PC-9 (cell line): Measurements from ENCODE around the gene GALNT9. TPM values are rescaled to one million over a fixed set of nuclear protein-coding genes. Genes with fewer than 3 reads are reported as not detected.

Experiments used
- BruUV-seq: library from RNA; stranded (reverse); fragments of 400-500 nt; replicated peaks from 2 replicates; lab custom pipeline; 2021; lab: Mats Ljungman, UMichigan
- CTCF ChIA-PET: fragments of 300-600 bp; sonication (Branson Sonifier 250); formaldehyde crosslinking; loops from one replicate; lab custom pipeline; 2022; ENCODE audit warnings: antibody characterized with exemption; lab: Charles Lee
- POLR2A ChIA-PET: fragments of 300-600 bp; sonication (Branson Sonifier 250); formaldehyde crosslinking; loops from one replicate; lab custom pipeline; 2022; ENCODE audit warnings: antibody characterized with exemption; ENCODE audit not compliant: unreplicated experiment; lab: Charles Lee
- DNase-seq, 2 experiments: peaks; one replicate each; pipeline versions ENCODE4 v3.0.0 to v3.0.0-alpha.2; 2015 to 2022; ENCODE audit warnings: mixed read lengths in 1 of 2
- H2AFZ ChIP-seq: fragments of 200-600 bp; sonication (generic); 2 replicates; pipeline ENCODE4 v1.8.1; 2017; ENCODE audit warnings: antibody characterized with exemption
- H3F3A ChIP-seq: fragments of 200-600 bp; sonication (generic); 2 replicates; pipeline ENCODE4 v1.8.1; 2017; ENCODE audit warnings: antibody characterized with exemption, mild to moderate bottlenecking, low read depth; ENCODE audit not compliant: insufficient read depth
- H3K27ac ChIP-seq: fragments of 200-600 bp; sonication (generic); 2 replicates; pipeline ENCODE4 v1.6.1; 2016; ENCODE audit warnings: mixed run types
- H3K27me3 ChIP-seq: fragments of 200-600 bp; sonication (generic); 2 replicates; pipeline ENCODE4 v1.6.1; 2016; ENCODE audit warnings: low read depth, mixed run types; ENCODE audit not compliant: insufficient read depth
- H3K36me3 ChIP-seq: fragments of 200-600 bp; sonication (generic); 2 replicates; pipeline ENCODE4 v1.6.1; 2016; ENCODE audit warnings: low read depth, mixed run types
- H3K4me1 ChIP-seq: fragments of 200-600 bp; sonication (generic); replicated peaks from 2 replicates; pipeline ENCODE4 v1.6.1; 2016; ENCODE audit warnings: mixed run types; ENCODE audit not compliant: insufficient read depth
- H3K4me2 ChIP-seq: fragments of 200-600 bp; sonication (generic); 2 replicates; pipeline ENCODE4 v1.6.1; 2017; ENCODE audit warnings: mixed run types
- H3K4me3 ChIP-seq: fragments of 200-600 bp; sonication (generic); 2 replicates; pipeline ENCODE4 v1.6.1; 2016; ENCODE audit warnings: mixed run types
- H3K79me2 ChIP-seq: fragments of 200-600 bp; sonication (generic); 2 replicates; pipeline ENCODE4 v1.6.1; 2017; ENCODE audit warnings: low read depth, mixed run types
- H3K9me2 ChIP-seq: fragments of 200-600 bp; sonication (generic); 2 replicates; pipeline ENCODE4 v1.8.1; 2017; ENCODE audit warnings: mild to moderate bottlenecking; ENCODE audit not compliant: insufficient read depth
- H3K9me3 ChIP-seq: fragments of 200-600 bp; sonication (generic); 2 replicates; pipeline ENCODE4 v1.8.1; 2016; ENCODE audit warnings: low read depth; ENCODE audit not compliant: insufficient read depth
- H4K20me1 ChIP-seq: fragments of 200-600 bp; sonication (generic); 2 replicates; pipeline ENCODE4 v1.8.1; 2017; ENCODE audit not compliant: insufficient read depth
- EZH2 ChIP-seq: fragments of 200-600 bp; sonication (generic); IDR thresholded peaks from 2 replicates; pipeline ENCODE4 v1.8.0; 2017; ENCODE audit warnings: antibody characterized with exemption, low read depth
- intact Hi-C: fragments of 100-400 bp; cut with micrococcal nuclease; formaldehyde crosslinking; loops from one replicate; pipeline ENCODE4 v1.10.0; 2022; ENCODE audit not compliant: unreplicated experiment
- total RNA-seq: library from RNA; stranded (reverse); gene quantifications from 2 replicates; pipeline ENCODE4 v1.2.3, GENCODE V29; 2021
- TF ChIP-seq, protein P1 (sequence below): fragments of 200-600 bp; sonication (generic); conservative IDR thresholded peaks from 2 replicates; pipeline ENCODE4 v1.6.1; 2017; ENCODE audit warnings: mixed run types, antibody characterized with exemption, mild to moderate bottlenecking, moderate library complexity

The GALNT9 gene
- total RNA-seq, 1 experiment from 2014 or later, result 11.2 TPM

DNA sequence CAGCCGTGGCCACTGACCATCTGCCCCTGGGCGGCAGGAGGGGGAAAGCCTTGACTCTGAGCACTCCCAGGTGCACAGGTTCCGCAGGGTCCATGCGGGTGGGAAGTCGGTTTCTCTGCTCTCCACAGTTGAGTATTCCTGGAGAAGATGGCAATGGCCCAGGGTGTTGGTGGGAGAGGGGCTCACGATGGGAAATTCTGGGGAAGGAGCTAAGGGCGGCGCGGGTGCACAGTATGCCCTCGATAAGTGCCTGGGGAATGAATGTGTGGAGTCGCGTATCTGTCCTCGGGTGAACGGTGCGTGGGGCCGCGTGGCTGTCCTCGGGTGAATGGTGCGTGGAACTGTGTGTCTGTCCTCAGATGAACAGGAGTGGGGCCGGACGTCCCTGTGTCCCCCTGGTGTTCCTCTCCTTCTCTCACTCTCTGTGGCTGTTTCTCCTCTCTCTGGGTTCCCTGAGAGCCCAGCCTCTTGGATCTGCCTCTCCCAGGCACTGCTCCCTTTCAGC is 147.1 kb downstream of the GALNT9 start:
- ChIA-PET CTCF (no interaction called here), POLR2A (no interaction called here)
- no peak overlapping the region for H2AFZ ChIP-seq
- no peaks in the 10 kb centered on the region for H3K9me3 ChIP-seq
- no peaks in the 10 kb centered on the region for H3K9me2 ChIP-seq
- H3K79me2 ChIP-seq, result no peaks in the 10 kb centered on the region
- intact Hi-C loops, result no loop called here
- 0 out of 2 replicates have a peak, but pooled peaks cover 4% of the 10 kb centered on the region for H3F3A ChIP-seq
- no peak overlapping the region for H3K4me2 ChIP-seq
- H3K27ac ChIP-seq, result no peak overlapping the region
- no peak overlapping the region for H3K4me3 ChIP-seq
- BruUV-seq, result no TSS peak
- H3K27me3 ChIP-seq, result peaks cover 91% of the 10 kb centered on the region
- H3K36me3 ChIP-seq, result no peaks in the 10 kb centered on the region
- TF ChIP-seq, protein P1, sequence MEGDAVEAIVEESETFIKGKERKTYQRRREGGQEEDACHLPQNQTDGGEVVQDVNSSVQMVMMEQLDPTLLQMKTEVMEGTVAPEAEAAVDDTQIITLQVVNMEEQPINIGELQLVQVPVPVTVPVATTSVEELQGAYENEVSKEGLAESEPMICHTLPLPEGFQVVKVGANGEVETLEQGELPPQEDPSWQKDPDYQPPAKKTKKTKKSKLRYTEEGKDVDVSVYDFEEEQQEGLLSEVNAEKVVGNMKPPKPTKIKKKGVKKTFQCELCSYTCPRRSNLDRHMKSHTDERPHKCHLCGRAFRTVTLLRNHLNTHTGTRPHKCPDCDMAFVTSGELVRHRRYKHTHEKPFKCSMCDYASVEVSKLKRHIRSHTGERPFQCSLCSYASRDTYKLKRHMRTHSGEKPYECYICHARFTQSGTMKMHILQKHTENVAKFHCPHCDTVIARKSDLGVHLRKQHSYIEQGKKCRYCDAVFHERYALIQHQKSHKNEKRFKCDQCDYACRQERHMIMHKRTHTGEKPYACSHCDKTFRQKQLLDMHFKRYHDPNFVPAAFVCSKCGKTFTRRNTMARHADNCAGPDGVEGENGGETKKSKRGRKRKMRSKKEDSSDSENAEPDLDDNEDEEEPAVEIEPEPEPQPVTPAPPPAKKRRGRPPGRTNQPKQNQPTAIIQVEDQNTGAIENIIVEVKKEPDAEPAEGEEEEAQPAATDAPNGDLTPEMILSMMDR, result no peak
- TF ChIP-seq EZH2, result no peak
- H4K20me1 ChIP-seq, result peaks cover 3% of the 10 kb centered on the region; the same call in 1 of the 2 replicates
- no peaks in the 10 kb centered on the region for H3K4me1 ChIP-seq
- no peak for DNase-seq

DNA sequence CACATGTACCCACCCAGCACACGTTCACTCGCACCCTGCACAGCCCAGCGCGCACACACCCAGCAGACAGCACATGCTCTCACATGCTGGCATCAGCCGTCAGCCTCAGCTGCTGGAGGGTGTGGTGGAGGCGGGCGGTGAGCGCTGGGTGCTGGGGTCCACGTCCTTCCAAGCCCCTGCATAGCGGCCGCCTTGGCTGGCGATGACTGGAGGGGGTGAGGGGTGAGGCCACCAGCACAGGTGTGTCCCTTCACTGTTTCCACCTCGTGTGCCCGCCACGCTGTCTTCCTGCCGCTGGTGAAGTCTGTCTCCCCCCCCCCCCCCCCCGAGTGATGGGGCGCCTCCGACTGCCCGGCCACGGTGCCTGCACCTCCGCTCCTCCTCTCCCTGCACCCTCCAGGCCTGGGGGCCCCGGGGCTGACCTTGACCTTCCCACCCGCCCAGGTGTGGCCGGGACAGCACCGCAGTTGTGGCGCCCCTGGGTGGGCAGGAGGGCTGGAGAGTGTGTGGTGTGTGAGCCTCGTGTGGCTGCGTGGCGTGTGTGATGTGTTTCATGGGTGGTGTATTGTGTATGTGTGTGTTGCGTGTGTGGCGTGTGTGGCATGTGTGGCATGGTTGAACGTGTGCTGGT is 147.7 kb downstream of the GALNT9 start:
- intact Hi-C loops, result no loop called here
- Histone ChIP-seq H3K9me3 (no peaks in the 10 kb centered on the region), H3F3A (0 out of 2 replicates have a peak, but pooled peaks cover 4% of the 10 kb centered on the region), H3K4me2 (no peak overlapping the region), H2AFZ (no peak overlapping the region), H4K20me1 (peaks cover 3% of the 10 kb centered on the region; the same call in 1 of the 2 replicates), H3K27me3 (peaks cover 91% of the 10 kb centered on the region), H3K4me1 (no peaks in the 10 kb centered on the region), H3K4me3 (no peak overlapping the region), H3K36me3 (no peaks in the 10 kb centered on the region), H3K79me2 (no peaks in the 10 kb centered on the region), H3K27ac (no peak overlapping the region), H3K9me2 (no peaks in the 10 kb centered on the region)
- CTCF ChIA-PET, result no interaction called here
- BruUV-seq, result no TSS peak
- TF ChIP-seq, protein P1, result no peak
- TF ChIP-seq EZH2, result no peak
- no peak for DNase-seq
- POLR2A ChIA-PET, result no interaction called here

DNA sequence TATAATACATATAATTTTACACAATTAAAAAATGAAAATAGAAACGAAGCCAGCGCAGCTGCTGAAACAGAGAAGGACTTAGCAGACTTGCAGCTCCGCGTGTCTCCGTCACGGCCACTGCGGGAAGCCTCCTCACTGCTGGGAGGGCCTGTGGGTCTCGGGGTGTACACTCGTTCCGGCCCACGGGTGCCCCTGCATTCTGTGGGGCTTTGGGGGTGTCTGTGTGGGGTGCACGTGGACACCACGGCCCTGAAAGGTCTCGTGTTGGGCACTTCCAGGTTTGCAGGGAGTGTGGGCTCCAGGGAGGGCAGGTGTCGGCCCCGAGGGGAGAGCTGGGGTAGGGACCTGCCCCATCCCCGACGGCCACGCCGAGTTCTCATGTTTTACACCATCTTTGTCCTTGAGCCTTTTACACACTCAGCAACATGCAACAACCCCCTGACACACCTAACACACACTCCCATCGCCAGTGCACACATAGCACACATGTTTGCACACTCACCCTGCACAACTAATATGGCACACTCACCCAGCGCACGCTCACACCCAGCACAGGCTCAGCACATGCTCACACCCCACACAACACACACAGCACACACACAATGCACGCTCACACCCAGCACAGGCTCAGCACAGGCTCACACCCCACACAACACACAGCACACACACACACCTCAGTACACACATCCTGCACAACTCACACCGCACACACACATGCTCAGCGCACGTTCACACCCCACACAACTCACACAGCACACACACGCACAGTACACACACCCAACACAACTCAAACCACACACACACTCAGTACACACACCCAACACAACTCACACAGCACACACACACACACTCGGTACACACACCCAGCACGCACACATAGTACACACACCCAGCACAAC is 148.5 kb downstream of the GALNT9 start:
- ChIA-PET POLR2A (interaction anchor here (0.6 to 0.9 kb wide), 2 partner anchors 249 to 302 kb away, joined by 3 to 16 read pairs; no protein-coding TSS in a partner anchor), CTCF (no interaction called here)
- Histone ChIP-seq H3K4me2 (no peak overlapping the region), H2AFZ (no peak overlapping the region), H3K79me2 (no peaks in the 10 kb centered on the region), H3F3A (0 out of 2 replicates have a peak, but pooled peaks cover 4% of the 10 kb centered on the region), H3K27me3 (peaks cover 91% of the 10 kb centered on the region), H3K4me1 (no peaks in the 10 kb centered on the region), H3K4me3 (no peak overlapping the region), H3K9me2 (no peaks in the 10 kb centered on the region), H3K27ac (no peak overlapping the region), H4K20me1 (peaks cover 3% of the 10 kb centered on the region; the same call in 1 of the 2 replicates), H3K9me3 (no peaks in the 10 kb centered on the region), H3K36me3 (no peaks in the 10 kb centered on the region)
- intact Hi-C loops, result no loop called here
- TF ChIP-seq, protein P1, result no peak
- TF ChIP-seq EZH2, result no peak
- no TSS peak for BruUV-seq
- DNase-seq, result no peak
